ENCODE results near the gene CCDC157. TPM values are rescaled to one million over a fixed set of nuclear protein-coding genes. Genes with fewer than 3 reads are reported as not detected.

Gene CCDC157
- total RNA-seq, 1 donor from 2014 or later = 4.7 TPM

- no peak for DNase-seq (ENCODE audit: low spot score in 2 of 2, unreplicated experiment in 2 of 2)
- Mint-ChIP-seq H3K27me3 (ENCODE audit: low read depth) (peaks cover 43% of the 10 kb centered on the region), H3K4me1 (peaks cover 40% of the 10 kb centered on the region), H3K36me3 (peaks cover 3% of the 10 kb centered on the region), H3K4me3 (no peak overlapping the region), H3K9me3 (no peaks in the 10 kb centered on the region), H3K27ac (no peak overlapping the region)
- TF ChIP-seq CTCF (IDR thresholded peaks at IDR 0.05; ENCODE audit: unreplicated experiment) = no peak
Observed at GRCh38 chr22:30324014-30324730, 32.6 kb upstream of the CCDC157 start.

GRCh38 chr22:30325065-30325720, 31.6 kb upstream of the CCDC157 start:
- Mint-ChIP-seq H3K27ac (peak overlapping the region; percentile 88), H3K36me3 (peaks cover 3% of the 10 kb centered on the region), H3K9me3 (no peaks in the 10 kb centered on the region), H3K4me3 (peak overlapping the region; percentile 72), H3K27me3 (ENCODE audit: low read depth) (peaks cover 41% of the 10 kb centered on the region), H3K4me1 (peaks cover 37% of the 10 kb centered on the region)
- TF ChIP-seq CTCF (IDR thresholded peaks at IDR 0.05; ENCODE audit: unreplicated experiment) = no peak
- DNase-seq (ENCODE audit: low spot score in 2 of 2, unreplicated experiment in 2 of 2) = no peak

- Mint-ChIP-seq H3K4me1 (peaks cover 41% of the 10 kb centered on the region), H3K4me3 (peak overlapping the region; percentile 72), H3K27me3 (ENCODE audit: low read depth) (peaks cover 37% of the 10 kb centered on the region), H3K9me3 (no peaks in the 10 kb centered on the region), H3K36me3 (peaks cover 7% of the 10 kb centered on the region), H3K27ac (peak overlapping the region; percentile 88)
- no peak for TF ChIP-seq CTCF (IDR thresholded peaks at IDR 0.05; ENCODE audit: unreplicated experiment)
- DNase-seq (ENCODE audit: low spot score in 2 of 2, unreplicated experiment in 2 of 2) = no peak
Observed at GRCh38 chr22:30325724-30326254, 31.0 kb upstream of the CCDC157 start.

GRCh38 chr22:30326255-30326705, 30.5 kb upstream of the CCDC157 start:
- Mint-ChIP-seq H3K27me3 (ENCODE audit: low read depth) (peaks cover 32% of the 10 kb centered on the region), H3K4me1 (peaks cover 41% of the 10 kb centered on the region), H3K27ac (peak overlapping the region; percentile 88), H3K36me3 (peaks cover 8% of the 10 kb centered on the region), H3K4me3 (peak overlapping the region; percentile 72), H3K9me3 (no peaks in the 10 kb centered on the region)
- TF ChIP-seq CTCF (IDR thresholded peaks at IDR 0.05; ENCODE audit: unreplicated experiment) = no peak
- no peak for DNase-seq (ENCODE audit: low spot score in 2 of 2, unreplicated experiment in 2 of 2)

GRCh38 chr22:30326706-30327362, 30.0 kb upstream of the CCDC157 start, which contains the start of gene TBC1D10A:
TBC1D10A (minus strand) TSS chr22:30326941; CDS start chr22:30326881, 60 bp downstream.
- Mint-ChIP-seq H3K27ac (peak within 1 kb of the TSS; percentile 92), H3K9me3 (no peaks in the 10 kb centered on the region), H3K36me3 (peaks cover 9% of the 10 kb centered on the region), H3K4me3 (peak within 1 kb of the TSS; percentile 75), H3K4me1 (peaks cover 41% of the 10 kb centered on the region), H3K27me3 (ENCODE audit: low read depth) (peaks cover 27% of the 10 kb centered on the region)
- no peak for TF ChIP-seq CTCF (IDR thresholded peaks at IDR 0.05; ENCODE audit: unreplicated experiment)
- peak; percentile 89 to 93 for DNase-seq (ENCODE audit: low spot score in 2 of 2, unreplicated experiment in 2 of 2)
